Suprapubic skin (tissue), 4 donors: Measurements from ENCODE around the gene ARHGAP4. TPM values are rescaled to one million over a fixed set of nuclear protein-coding genes. Genes with fewer than 3 reads are reported as not detected.

ENCODE experiments used
- DNase-seq, 2 donors: peaks; one replicate each; pipeline ENCODE4 v3.0.0-alpha.2; 2019; ENCODE audit warnings: low spot score in 2 of 2
- H3K27ac ChIP-seq: fragments of 200-600 bp; sonication (generic); one replicate; pipeline ENCODE4 v1.5.1; 2019
- H3K27me3 ChIP-seq: fragments of 200-600 bp; sonication (generic); one replicate; pipeline ENCODE4 v1.5.1; 2019
- H3K36me3 ChIP-seq: fragments of 200-600 bp; sonication (generic); one replicate; pipeline ENCODE4 v1.5.1; 2019
- H3K4me1 ChIP-seq: fragments of 200-600 bp; sonication (generic); one replicate; pipeline ENCODE4 v1.5.1; 2019
- H3K4me3 ChIP-seq: fragments of 200-600 bp; sonication (generic); one replicate; pipeline ENCODE4 v1.5.1; 2019; ENCODE audit warnings: mild to moderate bottlenecking
- H3K9me3 ChIP-seq: fragments of 200-600 bp; sonication (generic); one replicate; pipeline ENCODE4 v1.5.1; 2019
- EP300 ChIP-seq: sonication (generic); formaldehyde crosslinking; IDR thresholded peaks from one replicate; pipeline ENCODE4 v1.6.1; 2017; ENCODE audit warnings: antibody characterized with exemption
- POLR2A ChIP-seq, 2 donors: fragments of 450-650 bp; IDR thresholded peaks; one replicate each; pipeline ENCODE4 v1.6.1; 2017; ENCODE audit warnings: antibody characterized with exemption in 2 of 2, mild to moderate bottlenecking in 2 of 2, moderate library complexity in 2 of 2
- POLR2AphosphoS5 ChIP-seq, 3 donors: sonication (generic); formaldehyde crosslinking; IDR thresholded peaks; one replicate each; pipeline ENCODE4 v1.6.1; 2017; ENCODE audit warnings: antibody characterized with exemption in 3 of 3
- WGBS: methylation state at CpG from one replicate; pipeline ENCODE4 v1.1.5; 2018; 5-methylcytosine and 5-hydroxymethylcytosine counted together
- total RNA-seq, 4 donors: library from RNA; depleted of rRNA; stranded (reverse); fragments of >200 nt; gene quantifications; one replicate each; pipeline ENCODE4 v1.1.0, GENCODE V29; 2016
- TF ChIP-seq, protein P1 (sequence below), 2 donors: fragments of 200-600 bp in 1 of 2; fragments of 450-650 bp in 1 of 2; sonication (generic) in 1 of 2; IDR thresholded peaks; one replicate each; pipeline ENCODE4 v1.5.1; 2016 to 2019; ENCODE audit warnings: antibody characterized with exemption in 2 of 2, mild to moderate bottlenecking in 1 of 2, moderate library complexity in 1 of 2

The ARHGAP4 gene
- total RNA-seq, 4 donors from 2014 or later, result 4.8 to 17.6 (median 9.6) TPM

GRCh38 chrX:153924149-153924861 is 1.8 kb downstream of the ARHGAP4 start:
- DNase-seq, result peak in 1 of 2 donors; percentile 65
- Histone ChIP-seq H3K4me1 (peaks cover 49% of the 10 kb centered on the region), H3K27me3 (no peaks in the 10 kb centered on the region), H3K36me3 (no peaks in the 10 kb centered on the region), H3K4me3 (no peak overlapping the region), H3K9me3 (no peaks in the 10 kb centered on the region), H3K27ac (no peak overlapping the region)
- TF ChIP-seq, protein P1, sequence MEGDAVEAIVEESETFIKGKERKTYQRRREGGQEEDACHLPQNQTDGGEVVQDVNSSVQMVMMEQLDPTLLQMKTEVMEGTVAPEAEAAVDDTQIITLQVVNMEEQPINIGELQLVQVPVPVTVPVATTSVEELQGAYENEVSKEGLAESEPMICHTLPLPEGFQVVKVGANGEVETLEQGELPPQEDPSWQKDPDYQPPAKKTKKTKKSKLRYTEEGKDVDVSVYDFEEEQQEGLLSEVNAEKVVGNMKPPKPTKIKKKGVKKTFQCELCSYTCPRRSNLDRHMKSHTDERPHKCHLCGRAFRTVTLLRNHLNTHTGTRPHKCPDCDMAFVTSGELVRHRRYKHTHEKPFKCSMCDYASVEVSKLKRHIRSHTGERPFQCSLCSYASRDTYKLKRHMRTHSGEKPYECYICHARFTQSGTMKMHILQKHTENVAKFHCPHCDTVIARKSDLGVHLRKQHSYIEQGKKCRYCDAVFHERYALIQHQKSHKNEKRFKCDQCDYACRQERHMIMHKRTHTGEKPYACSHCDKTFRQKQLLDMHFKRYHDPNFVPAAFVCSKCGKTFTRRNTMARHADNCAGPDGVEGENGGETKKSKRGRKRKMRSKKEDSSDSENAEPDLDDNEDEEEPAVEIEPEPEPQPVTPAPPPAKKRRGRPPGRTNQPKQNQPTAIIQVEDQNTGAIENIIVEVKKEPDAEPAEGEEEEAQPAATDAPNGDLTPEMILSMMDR (IDR thresholded peaks at IDR 0.05), result no peak
- no peak for TF ChIP-seq POLR2AphosphoS5 (IDR thresholded peaks at IDR 0.05)
- no peak for TF ChIP-seq POLR2A (IDR thresholded peaks at IDR 0.05)
- TF ChIP-seq EP300, result no peak
- 38% methylated on average over 13 of the region's 14 CpGs for WGBS

- WGBS, result 71% methylated on average over 24 of the region's 25 CpGs
- Histone ChIP-seq H3K4me3 (no peak overlapping the region), H3K27me3 (no peaks in the 10 kb centered on the region), H3K27ac (no peak overlapping the region), H3K4me1 (peaks cover 41% of the 10 kb centered on the region), H3K9me3 (no peaks in the 10 kb centered on the region), H3K36me3 (no peaks in the 10 kb centered on the region)
- DNase-seq, result peak in 1 of 2 donors; percentile 83
- no peak for TF ChIP-seq POLR2AphosphoS5 (IDR thresholded peaks at IDR 0.05)
- TF ChIP-seq, protein P1 (IDR thresholded peaks at IDR 0.05), result peak in 1 of 2 donors; percentile 36
Measured at GRCh38 chrX:153922932-153923857, 2.9 kb downstream of the ARHGAP4 start.

DNA sequence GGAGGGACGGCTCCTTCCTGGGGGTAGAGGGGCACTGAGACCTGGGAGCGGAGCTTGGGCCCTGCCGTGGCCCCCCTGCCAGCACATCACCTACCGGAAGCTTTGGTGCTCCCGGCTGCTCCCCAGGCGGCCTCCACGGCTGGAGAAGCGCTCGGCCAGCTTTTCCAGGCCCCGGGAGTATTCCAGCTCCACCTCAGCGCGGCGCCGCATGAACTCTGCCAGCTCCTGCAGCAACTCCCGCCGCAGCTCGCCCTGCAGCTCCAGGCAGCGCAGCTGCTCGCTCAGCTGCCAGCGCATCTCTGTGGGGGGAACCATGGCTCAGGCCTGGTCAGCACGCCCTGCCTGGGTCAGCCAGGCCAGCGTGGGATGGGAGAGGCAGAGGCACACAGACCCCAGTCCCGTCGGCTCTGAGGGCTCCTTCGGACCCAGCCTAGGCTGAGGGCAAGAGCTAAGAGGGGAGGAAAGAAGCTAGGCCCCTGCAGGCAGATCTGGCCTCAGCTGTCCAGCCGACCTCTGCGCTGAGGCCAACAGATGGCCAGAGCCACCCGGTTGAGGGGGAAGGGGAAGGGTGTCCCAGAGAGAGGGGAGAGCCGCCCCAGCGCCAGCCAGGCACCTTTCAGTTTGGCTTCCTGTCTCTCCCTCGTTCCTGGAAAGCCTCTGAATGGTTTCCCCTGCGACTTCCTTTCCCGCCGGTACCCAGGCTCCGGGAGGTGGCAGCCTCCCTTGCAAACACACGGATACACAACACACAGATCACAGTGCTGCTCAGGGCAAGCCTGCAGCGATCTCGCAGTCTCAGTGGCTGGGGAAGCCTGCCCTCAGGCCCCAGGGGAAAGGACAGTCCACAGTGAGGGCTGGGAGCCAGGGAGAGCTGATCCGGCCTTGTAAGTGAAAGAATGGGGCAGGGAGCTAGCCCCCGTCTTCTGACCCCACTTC is 4.3 kb downstream of the ARHGAP4 start:
- no peaks in the 10 kb centered on the region for H3K27me3 ChIP-seq
- TF ChIP-seq EP300, result no peak
- TF ChIP-seq, protein P1 (IDR thresholded peaks at IDR 0.05), result no peak
- 56% methylated on average over 26 of the region's 40 CpGs for WGBS
- H3K36me3 ChIP-seq, result no peaks in the 10 kb centered on the region
- DNase-seq, result peak in 1 of 2 donors; percentile 59
- H3K27ac ChIP-seq, result no peak overlapping the region
- H3K4me3 ChIP-seq, result peak overlapping the region; percentile 16
- H3K9me3 ChIP-seq, result no peaks in the 10 kb centered on the region
- H3K4me1 ChIP-seq, result peaks cover 33% of the 10 kb centered on the region

GRCh38 chrX:153921070-153921469 is 5.0 kb downstream of the ARHGAP4 start:
- no peak for DNase-seq
- no peaks in the 10 kb centered on the region for H3K36me3 ChIP-seq
- no peak overlapping the region for H3K27ac ChIP-seq
- TF ChIP-seq, protein P1 (IDR thresholded peaks at IDR 0.05), result no peak
- TF ChIP-seq POLR2A (IDR thresholded peaks at IDR 0.05) (no peak), EP300 (no peak), POLR2AphosphoS5 (IDR thresholded peaks at IDR 0.05) (no peak)
- H3K4me1 ChIP-seq, result peaks cover 27% of the 10 kb centered on the region
- no peaks in the 10 kb centered on the region for H3K27me3 ChIP-seq
- WGBS, result 73% methylated on average over 8 of the region's 16 CpGs
- H3K9me3 ChIP-seq, result no peaks in the 10 kb centered on the region
- peak overlapping the region; percentile 16 for H3K4me3 ChIP-seq
